SK-N-SH (cell line): ENCODE measurements around the gene FICD. TPM values are rescaled to one million over a fixed set of nuclear protein-coding genes. Genes with fewer than 3 reads are reported as not detected.

Experiments used
- CTCF ChIA-PET: fragments of 300-600, 350-600 bp; formaldehyde crosslinking; extraction: SDS; loops from one replicate; lab custom pipeline; 2021; lab: Yijun Ruan, JAX
- POLR2A ChIA-PET: fragments of 350-600 bp; sonication (Branson Sonifier 250); formaldehyde crosslinking; extraction: SDS; loops from one replicate; lab custom pipeline; 2020; ENCODE audit warnings: antibody characterized with exemption, inconsistent platforms; lab: Yijun Ruan, JAX
- DNase-seq: peaks from one replicate; pipeline ENCODE4 v3.0.0; 2012
- H2AFZ ChIP-seq: fragments of 200-600 bp; sonication (generic); 2 replicates; pipeline ENCODE4 v1.8.1; 2016; ENCODE audit warnings: antibody characterized with exemption, mild to moderate bottlenecking, low read depth
- H3F3A ChIP-seq: fragments of 200-600 bp; sonication (generic); replicated peaks from 2 replicates; pipeline ENCODE3; 2016; ENCODE audit warnings: antibody characterized with exemption, mild to moderate bottlenecking; ENCODE audit not compliant: insufficient read depth
- H3K27ac ChIP-seq, 2 experiments: fragments of 200-500 bp in 1 of 2; fragments of 200-600 bp in 1 of 2; sonication (Bioruptor generic) in 1 of 2; sonication (generic), shearing (Covaris generic) in 1 of 2; 2 replicates each; pipeline versions ENCODE4 v1.5.1 to v1.6.1; 2014 to 2016; ENCODE audit warnings: low read depth in 2 of 2, inconsistent platforms in 1 of 2, low read length in 1 of 2, mild to moderate bottlenecking in 1 of 2, mixed read lengths in 1 of 2
- H3K27me3 ChIP-seq: fragments of 200-600 bp; sonication (generic), shearing (Covaris generic); 2 replicates; pipeline ENCODE4 v1.6.1; 2016; ENCODE audit warnings: mixed run types; ENCODE audit not compliant: insufficient read depth
- H3K36me3 ChIP-seq, 2 experiments: fragments of 200-500 bp in 1 of 2; fragments of 200-600 bp in 1 of 2; sonication (Bioruptor generic) in 1 of 2; sonication (generic) in 1 of 2; replicated peaks in 1 of 2; 2 replicates each; pipeline versions ENCODE3 to v1.5.1; 2014 to 2016; ENCODE audit warnings: low read length in 1 of 2, mild to moderate bottlenecking in 1 of 2; ENCODE audit not compliant: insufficient read depth in 2 of 2, control insufficient read depth in 1 of 2
- H3K4me1 ChIP-seq, 2 experiments: fragments of 200-500 bp in 1 of 2; fragments of 200-600 bp in 1 of 2; sonication (Bioruptor generic) in 1 of 2; sonication (generic), shearing (Covaris generic) in 1 of 2; 2 replicates each; pipeline versions ENCODE4 v1.5.1 to v1.6.1; 2014 to 2016; ENCODE audit warnings: low read depth in 1 of 2, low read length in 1 of 2, mixed run types in 1 of 2; ENCODE audit not compliant: insufficient read depth in 2 of 2, control insufficient read depth in 1 of 2
- H3K4me2 ChIP-seq: fragments of 200-600 bp; sonication (generic), shearing (Covaris generic); 2 replicates; pipeline ENCODE4 v1.6.1; 2017; ENCODE audit warnings: mixed run types
- H3K4me3 ChIP-seq, 2 experiments: fragments of 200-500 bp in 1 of 2; fragments of 200-600 bp in 1 of 2; sonication (Bioruptor generic) in 1 of 2; sonication (generic), shearing (Covaris generic) in 1 of 2; 2 replicates each; pipeline versions ENCODE4 v1.5.1 to v1.8.1; 2014 to 2016; ENCODE audit warnings: low read depth in 2 of 2, inconsistent platforms in 1 of 2, low read length in 1 of 2, mild to moderate bottlenecking in 1 of 2, mixed read lengths in 1 of 2, moderate library complexity in 1 of 2
- H3K79me2 ChIP-seq: fragments of 200-600 bp; sonication (generic); 2 replicates; pipeline ENCODE4 v1.8.1; 2017; ENCODE audit warnings: mild to moderate bottlenecking; ENCODE audit not compliant: insufficient read depth
- H3K9ac ChIP-seq: fragments of 200-600 bp; sonication (generic); 2 replicates; pipeline ENCODE4 v1.6.1; 2017; ENCODE audit warnings: mixed run types
- H3K9me2 ChIP-seq: fragments of 200-600 bp; sonication (generic); 2 replicates; pipeline ENCODE4 v1.6.1; 2017; ENCODE audit warnings: mixed run types
- H3K9me3 ChIP-seq: fragments of 200-600 bp; sonication (generic); 2 replicates; pipeline ENCODE4 v1.6.1; 2017; ENCODE audit warnings: mixed run types, mild to moderate bottlenecking, moderate library complexity
- H4K20me1 ChIP-seq: fragments of 200-600 bp; sonication (generic); 2 replicates; pipeline ENCODE4 v1.6.1; 2017; ENCODE audit warnings: mild to moderate bottlenecking, mixed run types; ENCODE audit not compliant: insufficient read depth
- ELF1 ChIP-seq: IDR thresholded peaks from 2 replicates; pipeline ENCODE4 v1.4.0; 2012
- EP300 ChIP-seq, 2 experiments: IDR thresholded peaks; 2 replicates each; pipeline versions ENCODE4 v1.4.0 to v1.6.1; 2012; ENCODE audit warnings: borderline replicate concordance in 1 of 2, low read depth in 1 of 2, low read length in 1 of 2
- EZH2phosphoT487 ChIP-seq: fragments of 200-600 bp; sonication (generic); IDR thresholded peaks from 2 replicates; pipeline ENCODE4 v1.6.1; 2017; ENCODE audit warnings: low read depth, mixed run types, mild to moderate bottlenecking, antibody characterized with exemption, moderate library complexity, borderline replicate concordance
- FOXM1 ChIP-seq: IDR thresholded peaks from 2 replicates; pipeline ENCODE4 v1.4.0; 2012; ENCODE audit warnings: low read depth, mild to moderate bottlenecking
- MEF2A ChIP-seq: IDR thresholded peaks from 2 replicates; pipeline ENCODE4 v1.4.0; 2012; ENCODE audit warnings: low read depth, borderline replicate concordance
- MXI1 ChIP-seq: IDR thresholded peaks from 2 replicates; pipeline ENCODE4 v1.6.1; 2012; ENCODE audit warnings: mild to moderate bottlenecking, low read depth, low read length, improper control_type of control experiment
- NRF1 ChIP-seq: IDR thresholded peaks from 2 replicates; pipeline ENCODE4 v1.6.1; 2012; ENCODE audit warnings: low read depth, mild to moderate bottlenecking, low read length
- RFX5 ChIP-seq: IDR thresholded peaks from 2 replicates; pipeline ENCODE4 v1.6.1; 2012; ENCODE audit warnings: mild to moderate bottlenecking, improper control_type of control experiment, low read length
- SIN3A ChIP-seq: IDR thresholded peaks from 2 replicates; pipeline ENCODE4 v1.6.1; 2012; ENCODE audit warnings: low read depth, mild to moderate bottlenecking, low read length, moderate library complexity, borderline replicate concordance
- WGBS: methylation state at CpG from one replicate; pipeline ENCODE4 v1.1.6; 2017; ENCODE audit warnings: low lambda C conversion rate; 5-methylcytosine and 5-hydroxymethylcytosine counted together
- polyA plus RNA-seq, 3 experiments: library from polyadenylated mRNA; depleted of rRNA; stranded (reverse); fragments of >200 nt; gene quantifications; 2 replicates each; pipeline ENCODE4 v1.2.3, GENCODE V29; 2012
- TF ChIP-seq, protein P1 (sequence below): fragments of 200-600 bp; sonication (generic); IDR thresholded peaks from 2 replicates; pipeline ENCODE4 v1.6.1; 2017; ENCODE audit warnings: antibody characterized with exemption, mild to moderate bottlenecking, moderate library complexity
- TF ChIP-seq, protein P2 (sequence below): fragments of 150-350 bp; IDR thresholded peaks from 2 replicates; pipeline ENCODE4 v1.6.1; 2017; ENCODE audit warnings: antibody characterized with exemption, low read length, low read depth, borderline replicate concordance
- TF ChIP-seq, protein P3 (sequence below): IDR thresholded peaks from 2 replicates; pipeline ENCODE4 v1.4.0; 2012; ENCODE audit warnings: low read depth, borderline replicate concordance
- TF ChIP-seq, protein P4 (sequence below): IDR thresholded peaks from 2 replicates; pipeline ENCODE4 v1.4.0; 2012; ENCODE audit warnings: low read depth
- TF ChIP-seq, protein P5 (sequence below): IDR thresholded peaks from 2 replicates; pipeline ENCODE4 v1.6.1; 2012; ENCODE audit warnings: mild to moderate bottlenecking, low read depth, low read length, moderate library complexity

Gene FICD
- polyA plus RNA-seq, 1 of the 3 experiments (the other 2 are of a cell fraction): 1.0 TPM

DNA sequence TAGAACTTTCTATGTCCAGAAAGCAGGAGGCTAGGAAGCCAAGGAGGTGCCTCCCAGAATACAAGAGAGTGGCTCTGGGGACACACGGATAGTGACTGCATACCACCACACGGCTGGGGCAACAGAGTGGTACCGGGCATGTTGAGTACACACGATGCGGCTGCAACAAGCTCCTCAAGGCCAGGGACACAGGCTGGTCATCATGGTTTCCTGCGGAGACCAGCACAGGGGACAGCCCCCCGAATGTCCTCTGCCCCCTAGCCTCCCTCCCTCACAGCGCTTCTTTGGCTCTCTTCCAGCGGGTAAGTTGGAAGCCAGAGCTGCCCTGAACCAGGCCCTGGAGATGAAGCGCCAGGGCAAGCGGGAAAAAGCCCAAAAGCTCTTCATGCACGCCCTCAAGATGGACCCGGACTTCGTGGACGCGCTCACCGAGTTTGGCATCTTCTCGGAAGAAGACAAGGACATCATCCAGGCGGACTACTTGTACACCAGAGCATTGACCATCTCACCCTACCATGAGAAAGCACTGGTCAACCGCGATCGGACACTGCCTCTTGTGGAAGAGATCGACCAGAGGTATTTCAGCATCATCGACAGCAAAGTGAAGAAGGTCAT, 3.1 kb downstream of the FICD start (continued):
- TF ChIP-seq, protein P1, sequence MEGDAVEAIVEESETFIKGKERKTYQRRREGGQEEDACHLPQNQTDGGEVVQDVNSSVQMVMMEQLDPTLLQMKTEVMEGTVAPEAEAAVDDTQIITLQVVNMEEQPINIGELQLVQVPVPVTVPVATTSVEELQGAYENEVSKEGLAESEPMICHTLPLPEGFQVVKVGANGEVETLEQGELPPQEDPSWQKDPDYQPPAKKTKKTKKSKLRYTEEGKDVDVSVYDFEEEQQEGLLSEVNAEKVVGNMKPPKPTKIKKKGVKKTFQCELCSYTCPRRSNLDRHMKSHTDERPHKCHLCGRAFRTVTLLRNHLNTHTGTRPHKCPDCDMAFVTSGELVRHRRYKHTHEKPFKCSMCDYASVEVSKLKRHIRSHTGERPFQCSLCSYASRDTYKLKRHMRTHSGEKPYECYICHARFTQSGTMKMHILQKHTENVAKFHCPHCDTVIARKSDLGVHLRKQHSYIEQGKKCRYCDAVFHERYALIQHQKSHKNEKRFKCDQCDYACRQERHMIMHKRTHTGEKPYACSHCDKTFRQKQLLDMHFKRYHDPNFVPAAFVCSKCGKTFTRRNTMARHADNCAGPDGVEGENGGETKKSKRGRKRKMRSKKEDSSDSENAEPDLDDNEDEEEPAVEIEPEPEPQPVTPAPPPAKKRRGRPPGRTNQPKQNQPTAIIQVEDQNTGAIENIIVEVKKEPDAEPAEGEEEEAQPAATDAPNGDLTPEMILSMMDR: no peak
- TF ChIP-seq MEF2A: no peak

DNA sequence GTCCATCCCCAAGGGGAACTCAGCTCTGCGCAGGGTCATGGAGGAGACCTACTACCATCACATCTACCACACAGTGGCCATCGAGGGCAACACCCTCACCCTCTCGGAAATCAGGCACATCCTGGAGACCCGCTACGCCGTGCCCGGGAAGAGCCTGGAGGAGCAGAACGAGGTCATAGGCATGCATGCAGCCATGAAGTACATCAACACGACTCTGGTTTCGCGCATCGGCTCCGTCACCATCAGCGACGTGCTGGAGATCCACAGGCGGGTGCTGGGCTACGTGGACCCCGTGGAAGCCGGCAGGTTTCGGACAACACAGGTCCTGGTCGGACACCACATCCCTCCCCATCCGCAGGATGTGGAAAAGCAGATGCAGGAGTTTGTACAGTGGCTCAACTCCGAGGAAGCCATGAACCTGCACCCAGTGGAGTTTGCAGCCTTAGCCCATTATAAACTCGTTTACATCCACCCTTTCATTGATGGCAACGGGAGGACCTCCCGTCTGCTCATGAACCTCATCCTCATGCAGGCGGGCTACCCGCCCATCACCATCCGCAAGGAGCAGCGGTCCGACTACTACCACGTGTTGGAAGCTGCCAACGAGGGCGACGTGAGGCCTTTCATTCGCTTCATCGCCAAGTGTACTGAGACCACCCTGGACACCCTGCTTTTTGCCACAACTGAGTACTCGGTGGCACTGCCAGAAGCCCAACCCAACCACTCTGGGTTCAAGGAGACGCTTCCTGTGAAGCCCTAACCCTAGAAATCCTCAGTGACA, 3.8 kb downstream of the FICD start:
- Histone ChIP-seq H3K4me2 (no peak overlapping the region), H3K9me3 (no peaks in the 10 kb centered on the region), H3K9ac (no peak overlapping the region), H3K4me3 (no peak overlapping the region), H3K27me3 (no peaks in the 10 kb centered on the region), H3K79me2 (peaks cover 18% of the 10 kb centered on the region), H3K9me2 (no peaks in the 10 kb centered on the region), H3F3A (peaks cover 13% of the 10 kb centered on the region), H3K27ac (no peak overlapping the region; a peak in 1 of 4 replicates), H3K4me1 (peaks cover 5 to 13% of the 10 kb centered on the region in 2 experiments; a peak in 1 of 4 replicates), H2AFZ (no peak overlapping the region), H4K20me1 (0 out of 2 replicates have a peak, but pooled peaks cover 5% of the 10 kb centered on the region), H3K36me3 (peaks cover 27 to 67% of the 10 kb centered on the region in 2 experiments)
- WGBS: 94% methylated on average over 39 of the region's 39 CpGs
- ChIA-PET POLR2A (no interaction called here), CTCF (interaction anchor here (0.5 to 7.4 kb wide), 11 partner anchors 13 to 634 kb away, joined by 3 to 106 read pairs (median 4); partner anchors contain the start of gene ISCU)
- TF ChIP-seq, protein P2, sequence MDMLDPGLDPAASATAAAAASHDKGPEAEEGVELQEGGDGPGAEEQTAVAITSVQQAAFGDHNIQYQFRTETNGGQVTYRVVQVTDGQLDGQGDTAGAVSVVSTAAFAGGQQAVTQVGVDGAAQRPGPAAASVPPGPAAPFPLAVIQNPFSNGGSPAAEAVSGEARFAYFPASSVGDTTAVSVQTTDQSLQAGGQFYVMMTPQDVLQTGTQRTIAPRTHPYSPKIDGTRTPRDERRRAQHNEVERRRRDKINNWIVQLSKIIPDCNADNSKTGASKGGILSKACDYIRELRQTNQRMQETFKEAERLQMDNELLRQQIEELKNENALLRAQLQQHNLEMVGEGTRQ: no peak
- TF ChIP-seq EZH2phosphoT487: no peak
- TF ChIP-seq, protein P3, sequence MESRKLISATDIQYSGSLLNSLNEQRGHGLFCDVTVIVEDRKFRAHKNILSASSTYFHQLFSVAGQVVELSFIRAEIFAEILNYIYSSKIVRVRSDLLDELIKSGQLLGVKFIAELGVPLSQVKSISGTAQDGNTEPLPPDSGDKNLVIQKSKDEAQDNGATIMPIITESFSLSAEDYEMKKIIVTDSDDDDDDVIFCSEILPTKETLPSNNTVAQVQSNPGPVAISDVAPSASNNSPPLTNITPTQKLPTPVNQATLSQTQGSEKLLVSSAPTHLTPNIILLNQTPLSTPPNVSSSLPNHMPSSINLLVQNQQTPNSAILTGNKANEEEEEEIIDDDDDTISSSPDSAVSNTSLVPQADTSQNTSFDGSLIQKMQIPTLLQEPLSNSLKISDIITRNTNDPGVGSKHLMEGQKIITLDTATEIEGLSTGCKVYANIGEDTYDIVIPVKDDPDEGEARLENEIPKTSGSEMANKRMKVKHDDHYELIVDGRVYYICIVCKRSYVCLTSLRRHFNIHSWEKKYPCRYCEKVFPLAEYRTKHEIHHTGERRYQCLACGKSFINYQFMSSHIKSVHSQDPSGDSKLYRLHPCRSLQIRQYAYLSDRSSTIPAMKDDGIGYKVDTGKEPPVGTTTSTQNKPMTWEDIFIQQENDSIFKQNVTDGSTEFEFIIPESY: no peak
- TF ChIP-seq, protein P4, sequence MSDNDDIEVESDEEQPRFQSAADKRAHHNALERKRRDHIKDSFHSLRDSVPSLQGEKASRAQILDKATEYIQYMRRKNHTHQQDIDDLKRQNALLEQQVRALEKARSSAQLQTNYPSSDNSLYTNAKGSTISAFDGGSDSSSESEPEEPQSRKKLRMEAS: no peak
- TF ChIP-seq NRF1: no peak
- no peak for TF ChIP-seq FOXM1
- TF ChIP-seq, protein P5, sequence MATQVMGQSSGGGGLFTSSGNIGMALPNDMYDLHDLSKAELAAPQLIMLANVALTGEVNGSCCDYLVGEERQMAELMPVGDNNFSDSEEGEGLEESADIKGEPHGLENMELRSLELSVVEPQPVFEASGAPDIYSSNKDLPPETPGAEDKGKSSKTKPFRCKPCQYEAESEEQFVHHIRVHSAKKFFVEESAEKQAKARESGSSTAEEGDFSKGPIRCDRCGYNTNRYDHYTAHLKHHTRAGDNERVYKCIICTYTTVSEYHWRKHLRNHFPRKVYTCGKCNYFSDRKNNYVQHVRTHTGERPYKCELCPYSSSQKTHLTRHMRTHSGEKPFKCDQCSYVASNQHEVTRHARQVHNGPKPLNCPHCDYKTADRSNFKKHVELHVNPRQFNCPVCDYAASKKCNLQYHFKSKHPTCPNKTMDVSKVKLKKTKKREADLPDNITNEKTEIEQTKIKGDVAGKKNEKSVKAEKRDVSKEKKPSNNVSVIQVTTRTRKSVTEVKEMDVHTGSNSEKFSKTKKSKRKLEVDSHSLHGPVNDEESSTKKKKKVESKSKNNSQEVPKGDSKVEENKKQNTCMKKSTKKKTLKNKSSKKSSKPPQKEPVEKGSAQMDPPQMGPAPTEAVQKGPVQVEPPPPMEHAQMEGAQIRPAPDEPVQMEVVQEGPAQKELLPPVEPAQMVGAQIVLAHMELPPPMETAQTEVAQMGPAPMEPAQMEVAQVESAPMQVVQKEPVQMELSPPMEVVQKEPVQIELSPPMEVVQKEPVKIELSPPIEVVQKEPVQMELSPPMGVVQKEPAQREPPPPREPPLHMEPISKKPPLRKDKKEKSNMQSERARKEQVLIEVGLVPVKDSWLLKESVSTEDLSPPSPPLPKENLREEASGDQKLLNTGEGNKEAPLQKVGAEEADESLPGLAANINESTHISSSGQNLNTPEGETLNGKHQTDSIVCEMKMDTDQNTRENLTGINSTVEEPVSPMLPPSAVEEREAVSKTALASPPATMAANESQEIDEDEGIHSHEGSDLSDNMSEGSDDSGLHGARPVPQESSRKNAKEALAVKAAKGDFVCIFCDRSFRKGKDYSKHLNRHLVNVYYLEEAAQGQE: no peak
- no peak for TF ChIP-seq EP300 (IDR thresholded peaks at IDR 0.05; ENCODE audit: borderline replicate concordance in 1 of 2, low read depth in 1 of 2, low read length in 1 of 2)
- no peak for TF ChIP-seq ELF1
- TF ChIP-seq MXI1: no peak
- TF ChIP-seq, protein P1: no peak
- TF ChIP-seq RFX5: no peak
- no peak for TF ChIP-seq SIN3A
- DNase-seq: no peak
